Coronary artery (tissue), 2 donors: ENCODE results near the gene DOLPP1.

Experiments used
- DNase-seq: peaks from one replicate; pipeline ENCODE4 v3.0.0-alpha.2; 2017; ENCODE audit warnings: low spot score
- H3K27ac ChIP-seq, 2 donors: fragments of 200-600 bp; sonication (generic); one replicate each; pipeline ENCODE4 v1.5.1; 2016 to 2019
- H3K4me3 ChIP-seq: fragments of 200-600 bp; sonication (generic); 2 replicates; pipeline ENCODE4 v1.5.1; 2016; ENCODE audit warnings: mild to moderate bottlenecking, moderate library complexity
- TF ChIP-seq, protein P1 (sequence below): fragments of 200-600 bp; sonication (generic); IDR thresholded peaks from one replicate; pipeline ENCODE4 v1.5.1; 2019; ENCODE audit warnings: antibody characterized with exemption

DOLPP1 gene

DNA sequence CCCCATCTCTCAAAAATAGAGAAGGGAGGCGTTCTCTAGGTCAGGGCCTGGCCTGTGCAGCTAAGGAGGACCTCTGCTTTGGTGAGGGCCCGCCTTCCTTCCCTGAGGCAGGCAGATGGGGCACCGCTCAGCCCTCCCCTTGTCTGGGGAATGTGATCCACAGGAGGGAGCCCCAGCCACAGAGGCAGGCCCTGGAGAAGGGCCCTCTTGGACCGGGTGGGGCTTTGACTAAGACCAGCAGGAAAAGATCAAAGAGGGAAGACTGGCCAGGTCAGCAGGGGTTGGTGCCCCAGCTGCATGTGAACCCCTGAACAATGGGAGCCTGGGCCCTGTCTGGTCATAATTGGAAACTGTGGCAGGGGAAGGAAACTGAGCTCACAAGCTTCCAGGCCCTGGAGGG lies 52.2 kb downstream of the DOLPP1 start:
- DNase-seq: no peak
- Histone ChIP-seq H3K27ac (no peak overlapping the region), H3K4me3 (no peak overlapping the region)
- TF ChIP-seq, protein P1, sequence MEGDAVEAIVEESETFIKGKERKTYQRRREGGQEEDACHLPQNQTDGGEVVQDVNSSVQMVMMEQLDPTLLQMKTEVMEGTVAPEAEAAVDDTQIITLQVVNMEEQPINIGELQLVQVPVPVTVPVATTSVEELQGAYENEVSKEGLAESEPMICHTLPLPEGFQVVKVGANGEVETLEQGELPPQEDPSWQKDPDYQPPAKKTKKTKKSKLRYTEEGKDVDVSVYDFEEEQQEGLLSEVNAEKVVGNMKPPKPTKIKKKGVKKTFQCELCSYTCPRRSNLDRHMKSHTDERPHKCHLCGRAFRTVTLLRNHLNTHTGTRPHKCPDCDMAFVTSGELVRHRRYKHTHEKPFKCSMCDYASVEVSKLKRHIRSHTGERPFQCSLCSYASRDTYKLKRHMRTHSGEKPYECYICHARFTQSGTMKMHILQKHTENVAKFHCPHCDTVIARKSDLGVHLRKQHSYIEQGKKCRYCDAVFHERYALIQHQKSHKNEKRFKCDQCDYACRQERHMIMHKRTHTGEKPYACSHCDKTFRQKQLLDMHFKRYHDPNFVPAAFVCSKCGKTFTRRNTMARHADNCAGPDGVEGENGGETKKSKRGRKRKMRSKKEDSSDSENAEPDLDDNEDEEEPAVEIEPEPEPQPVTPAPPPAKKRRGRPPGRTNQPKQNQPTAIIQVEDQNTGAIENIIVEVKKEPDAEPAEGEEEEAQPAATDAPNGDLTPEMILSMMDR: no peak

DNA sequence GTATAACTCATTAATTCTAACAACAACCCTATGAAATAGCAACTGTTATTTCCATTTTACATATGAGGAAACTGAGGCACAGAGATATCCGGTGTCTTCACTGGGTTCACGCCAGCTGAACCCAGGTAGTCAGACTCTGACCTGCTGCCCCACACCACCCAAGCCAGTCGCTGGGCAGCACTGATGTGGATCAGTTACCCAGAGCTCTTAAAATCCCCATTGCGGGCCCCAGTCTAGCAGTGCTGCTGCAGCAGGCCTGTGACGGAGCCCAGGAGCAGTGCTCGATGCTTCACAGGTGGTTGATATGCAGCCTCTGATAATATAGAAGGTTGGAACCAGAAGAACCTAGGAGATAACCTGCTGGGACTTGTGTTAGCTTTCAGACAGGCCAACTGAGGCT lies 54.6 kb downstream of the DOLPP1 start:
- no peak for DNase-seq
- no peak overlapping the region for H3K27ac ChIP-seq

DNA sequence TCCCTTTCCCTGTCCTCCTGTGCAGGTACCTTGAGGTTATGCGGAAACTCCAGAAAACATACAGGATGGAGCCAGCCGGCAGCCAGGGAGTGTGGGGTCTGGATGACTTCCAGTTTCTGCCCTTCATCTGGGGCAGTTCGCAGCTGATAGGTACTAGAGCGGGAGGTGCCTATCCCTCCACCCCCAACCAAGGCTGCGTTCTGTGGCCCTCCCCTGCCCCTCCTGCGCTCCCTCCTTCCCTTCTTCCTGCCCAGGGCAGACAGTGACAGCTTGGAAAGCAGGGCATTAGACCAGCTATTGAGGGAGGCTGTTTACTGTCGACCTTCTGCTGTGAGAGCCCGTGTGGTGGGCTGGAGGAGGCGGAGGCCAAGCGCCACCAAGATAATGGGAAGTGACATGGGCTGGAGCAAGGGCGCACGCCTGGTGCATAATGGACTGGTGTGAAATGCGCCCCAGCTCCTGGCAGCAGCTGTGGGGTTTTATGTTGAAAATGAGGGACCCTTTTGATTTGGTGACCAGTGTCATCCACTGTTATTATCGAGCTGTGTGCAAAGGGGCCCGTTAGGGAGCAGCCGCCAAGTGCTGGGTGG lies 55.6 kb downstream of the DOLPP1 start:
- peak; percentile 72 for DNase-seq
- peak overlapping the region; percentile 91 to 99 for H3K27ac ChIP-seq
- TF ChIP-seq, protein P1: no peak
- H3K4me3 ChIP-seq: no peak overlapping the region

More for the DNA sequence above, 54.6 kb downstream of the DOLPP1 start:
- TF ChIP-seq, protein P1: no peak
- no peak overlapping the region for H3K4me3 ChIP-seq

DNA sequence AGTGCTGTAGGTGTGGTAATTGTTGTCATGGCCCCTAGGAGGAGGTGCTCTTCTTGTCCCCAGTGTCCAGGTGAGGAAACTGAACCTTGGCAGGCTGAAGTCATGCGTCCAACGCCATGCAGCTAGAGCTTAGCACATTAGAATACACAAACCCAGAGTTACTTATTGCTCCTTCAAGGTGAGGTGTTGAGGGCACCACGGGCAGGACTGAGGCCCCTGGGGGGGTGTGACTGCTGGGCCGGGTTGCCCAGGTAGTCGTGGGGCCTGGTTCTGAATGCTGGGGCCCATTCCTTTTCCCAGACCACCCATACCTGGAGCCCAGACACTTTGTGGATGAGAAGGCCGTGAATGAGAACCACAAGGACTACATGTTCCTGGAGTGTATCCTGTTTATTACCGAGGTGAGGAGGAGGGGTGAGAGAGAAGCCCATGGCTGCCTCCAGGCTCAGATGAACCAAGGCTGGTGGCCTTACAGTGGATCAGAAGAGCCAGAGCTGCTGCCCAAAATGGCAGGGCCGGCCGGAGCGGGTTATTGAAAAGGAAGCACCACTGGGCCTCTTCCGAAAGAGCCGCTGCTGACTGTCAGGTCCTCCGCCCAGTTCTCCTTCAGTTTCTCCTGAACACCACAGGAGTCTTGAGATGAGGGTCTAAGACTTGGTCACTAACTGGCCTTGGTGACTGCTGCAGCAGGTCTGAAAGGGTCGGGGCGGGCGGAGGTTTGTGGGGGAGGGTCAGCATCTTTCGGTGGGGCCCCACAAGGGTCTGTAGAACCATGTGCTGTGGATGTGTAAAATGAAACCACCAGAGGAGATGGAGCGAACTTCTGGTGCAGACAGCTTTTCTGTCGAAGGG lies 56.6 kb downstream of the DOLPP1 start:
- TF ChIP-seq, protein P1: no peak
- Histone ChIP-seq H3K4me3 (no peak overlapping the region), H3K27ac (peak overlapping the region; percentile 91 to 99)
- peak; percentile 78 for DNase-seq

DNA sequence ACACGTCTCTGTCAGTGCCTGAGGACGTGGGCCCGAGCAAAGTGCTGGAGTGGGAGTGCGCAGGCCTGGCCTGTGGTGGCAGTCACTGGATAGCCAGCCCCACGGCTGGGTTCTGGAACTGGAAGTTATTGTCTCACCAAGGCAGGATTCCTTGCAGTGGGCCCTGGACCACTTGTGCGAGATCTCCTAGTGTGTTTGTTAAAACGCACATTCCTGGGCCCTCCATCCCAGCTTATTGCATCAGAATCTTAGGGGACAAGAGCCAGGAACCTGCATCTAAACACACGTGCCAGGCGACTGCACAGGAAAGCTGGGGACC lies 57.2 kb downstream of the DOLPP1 start:
- H3K27ac ChIP-seq: peak overlapping the region; percentile 91 to 99
- DNase-seq: no peak
- H3K4me3 ChIP-seq: peak overlapping the region; percentile 72
- TF ChIP-seq, protein P1: no peak

DNA sequence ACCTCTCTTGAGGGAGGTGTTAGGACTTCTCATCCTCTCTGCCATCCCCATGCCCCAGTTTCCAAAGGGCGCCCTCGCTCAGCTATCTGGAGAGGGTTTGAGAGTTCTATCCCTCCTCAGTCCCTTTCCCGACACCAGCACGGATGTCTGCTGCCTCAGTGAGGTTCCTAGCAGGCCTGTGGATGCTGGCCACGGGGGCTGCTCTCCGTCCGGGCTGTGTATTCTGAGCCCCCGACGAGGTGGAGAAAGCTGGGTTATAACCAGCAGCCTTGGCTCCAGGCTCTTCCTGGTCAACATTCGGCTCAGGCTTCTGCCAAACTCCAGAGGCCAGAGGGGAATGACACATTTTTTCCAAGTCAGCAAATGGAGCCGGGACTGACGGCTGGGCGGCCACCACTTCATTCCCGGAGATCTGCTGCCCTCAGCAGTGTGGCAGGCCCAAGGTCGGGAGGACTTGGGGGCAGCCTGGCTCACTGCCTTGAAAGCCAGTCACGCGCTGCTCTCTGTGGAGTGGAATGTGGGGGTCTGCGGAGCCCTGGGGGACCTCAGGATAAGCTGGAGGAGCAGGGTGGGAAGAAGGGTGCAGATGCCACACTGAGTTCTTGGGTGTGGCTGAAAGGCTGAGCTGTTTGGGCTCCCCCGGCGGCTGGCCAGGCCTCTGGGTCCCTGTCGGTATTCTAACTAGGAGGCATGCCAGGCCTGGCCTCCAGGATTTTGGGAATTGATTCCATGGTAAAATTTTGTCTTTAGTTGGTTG lies 57.7 kb downstream of the DOLPP1 start:
- TF ChIP-seq, protein P1: no peak
- DNase-seq: peak; percentile 92
- Histone ChIP-seq H3K27ac (peak overlapping the region; percentile 91 to 99), H3K4me3 (peak overlapping the region; percentile 72)
